Stimulated activated CD4-positive, alpha-beta T cell treated with anti-CD3 and anti-CD28 coated beads, Interleukin-15, amount 100 ng/mL, for 24 hours (primary cell): ENCODE measurements around the gene DHRS13.
"Not testable (repeated sequence)": the region's sequence is repeated elsewhere in the genome, so short reads cannot be mapped to it uniquely, and the experiment has no call there.

ENCODE experiments used
- DNase-seq: peaks from one replicate; pipeline ENCODE4 v3.0.0-alpha.2; 2020

The DHRS13 gene

DNA sequence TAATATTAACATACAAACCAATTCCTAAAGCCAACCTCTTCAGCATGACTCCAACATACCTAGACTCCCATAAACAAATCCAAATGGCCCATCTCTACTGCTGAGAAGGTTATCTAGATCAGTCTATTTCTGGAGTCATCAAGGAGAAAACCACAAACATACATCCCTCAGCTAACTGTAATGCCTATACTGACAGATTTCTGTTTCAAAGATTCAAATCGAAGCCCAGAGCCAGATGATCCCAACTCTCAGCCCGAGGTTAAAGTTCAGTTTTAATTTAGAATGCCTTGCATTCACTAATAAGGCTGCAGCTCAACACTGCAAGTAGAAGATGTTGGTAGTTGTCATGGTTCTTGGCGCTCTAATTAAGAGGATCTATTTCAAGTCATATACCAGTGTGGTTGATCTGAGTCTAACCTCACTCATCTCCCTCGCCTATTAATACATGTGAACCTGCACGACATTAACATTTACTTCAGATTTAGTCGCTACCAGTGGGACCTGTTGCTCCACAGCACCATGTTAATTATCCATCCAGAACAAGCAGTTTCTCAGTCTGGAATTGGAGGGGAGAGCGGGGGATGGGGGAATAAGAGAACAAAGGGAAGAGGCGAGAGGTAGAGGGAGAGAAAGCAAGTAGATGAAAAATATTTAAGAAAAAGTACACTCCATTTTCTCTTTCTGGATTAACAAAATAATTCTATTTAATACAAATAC is 33.0 kb upstream of the DHRS13 start:
- no peak for DNase-seq

DNA sequence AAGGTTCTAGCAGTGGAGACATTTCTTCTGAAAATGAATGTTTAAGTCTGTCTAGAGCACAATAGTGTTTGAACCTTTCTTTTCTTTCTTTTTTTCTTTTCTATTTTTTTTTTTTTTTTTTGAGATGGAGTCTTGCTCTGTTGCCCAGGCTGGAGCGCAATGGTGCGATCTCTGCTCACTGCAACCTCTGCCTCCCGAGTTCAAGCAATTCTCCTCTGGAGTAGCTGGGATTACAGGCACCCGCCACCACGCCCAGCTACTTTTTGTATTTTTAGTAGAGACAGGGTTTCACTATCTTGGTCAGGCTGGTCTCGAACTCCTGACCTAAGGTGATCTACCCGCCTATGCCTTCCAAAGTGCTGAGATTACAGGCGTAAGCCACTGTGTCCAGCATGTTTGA is 31.6 kb upstream of the DHRS13 start:
- DNase-seq, result not testable (repeated sequence)

DNA sequence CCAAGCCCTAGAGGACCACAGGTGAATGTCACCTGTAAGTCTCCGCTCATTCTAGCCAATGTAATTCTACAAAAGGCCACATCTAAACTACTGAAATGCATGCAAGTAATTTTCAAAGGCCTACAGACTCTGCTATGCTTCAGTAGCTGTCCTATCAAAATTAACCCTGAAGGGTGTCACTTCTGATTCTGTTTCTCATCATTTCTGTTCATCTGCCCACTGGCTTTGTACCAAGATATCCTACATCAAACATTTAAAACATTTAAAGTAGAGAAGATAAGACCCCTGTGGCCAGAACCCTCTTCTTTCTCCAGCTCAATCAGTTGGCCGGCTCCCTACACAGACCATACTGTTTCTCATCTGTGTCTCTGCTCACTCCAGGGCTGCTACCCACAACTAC is 26.9 kb upstream of the DHRS13 start:
- no peak for DNase-seq

DNA sequence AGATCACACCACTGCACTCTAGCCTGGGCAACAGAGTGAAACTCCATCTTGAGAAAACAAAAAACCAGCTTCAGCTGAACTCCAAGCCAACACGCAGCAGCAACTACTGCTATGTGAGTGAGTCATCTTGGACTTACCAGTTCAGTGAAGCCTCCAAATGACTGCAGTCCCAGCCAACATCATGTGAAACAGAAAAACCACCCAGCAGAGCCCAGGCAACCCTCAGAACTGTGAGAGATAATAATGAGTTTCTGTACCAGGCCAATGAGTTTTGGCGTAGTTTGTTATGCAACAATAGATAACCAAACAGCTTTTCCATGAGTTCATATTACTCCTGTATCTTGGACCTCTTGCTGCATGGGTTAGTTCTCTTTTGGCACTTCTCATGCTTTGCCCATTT is 25.2 kb upstream of the DHRS13 start:
- peak; percentile 42 for DNase-seq

DNA sequence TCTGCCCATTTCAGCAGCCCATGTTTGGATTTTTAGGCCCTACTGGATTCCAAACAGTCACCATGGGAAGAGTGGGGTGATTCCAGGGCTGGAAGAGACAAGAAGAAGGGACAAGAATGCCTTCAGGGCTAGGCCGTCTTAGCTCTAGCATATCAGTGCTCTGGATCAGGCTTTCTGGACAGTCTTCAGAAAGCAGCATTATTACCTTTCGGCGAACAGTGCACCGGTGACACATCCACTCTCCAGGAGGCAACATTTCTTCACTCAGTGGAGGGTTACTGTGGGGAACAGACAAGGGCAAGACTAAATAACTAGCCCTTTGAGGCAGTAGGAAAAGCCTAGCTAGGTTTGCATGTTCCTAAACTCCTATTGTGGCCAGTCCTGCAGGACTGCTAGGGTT is 23.9 kb upstream of the DHRS13 start:
- no peak for DNase-seq

DNA sequence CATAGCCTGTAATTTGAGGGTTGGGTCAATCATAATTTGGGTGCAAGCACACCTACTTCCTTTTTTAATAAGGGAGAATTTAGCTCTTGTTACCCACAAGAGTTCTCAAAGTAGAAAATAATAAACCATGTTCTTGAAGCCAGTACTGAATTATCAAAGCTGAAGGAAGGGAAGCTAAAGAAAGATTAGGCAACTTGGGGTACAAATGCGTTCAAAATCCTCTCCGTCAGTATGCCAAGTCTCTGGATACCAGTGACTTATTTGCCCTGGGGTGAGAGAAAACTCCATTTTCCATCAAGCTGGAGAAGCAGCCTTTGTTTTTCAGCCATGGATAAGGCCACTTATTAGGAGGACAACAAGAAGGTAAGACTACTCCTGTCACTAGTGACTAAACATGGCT is 23.5 kb upstream of the DHRS13 start:
- DNase-seq, result no peak

DNA sequence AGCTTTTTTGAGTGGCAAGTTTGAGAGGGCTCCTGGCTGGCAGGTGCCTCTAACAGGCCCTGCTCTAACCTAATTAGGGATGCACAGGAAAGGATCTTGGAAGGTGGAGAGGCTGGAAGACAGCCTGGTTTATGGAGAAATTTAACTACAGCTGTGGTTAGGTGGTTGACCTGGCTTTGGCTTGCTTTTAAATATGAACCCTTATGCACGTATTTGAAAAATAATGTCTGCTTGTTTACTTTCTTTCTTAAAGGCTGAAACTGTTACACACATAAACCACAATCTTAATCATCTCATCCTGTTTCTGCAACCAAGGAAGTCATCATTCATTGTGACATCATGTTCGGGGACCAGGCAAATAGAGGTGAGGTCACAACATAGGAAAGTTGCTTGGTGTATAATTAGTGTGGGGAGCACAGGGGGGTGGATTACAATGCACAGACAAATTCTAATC is 23.1 kb upstream of the DHRS13 start:
- DNase-seq, result peak; percentile 32

DNA sequence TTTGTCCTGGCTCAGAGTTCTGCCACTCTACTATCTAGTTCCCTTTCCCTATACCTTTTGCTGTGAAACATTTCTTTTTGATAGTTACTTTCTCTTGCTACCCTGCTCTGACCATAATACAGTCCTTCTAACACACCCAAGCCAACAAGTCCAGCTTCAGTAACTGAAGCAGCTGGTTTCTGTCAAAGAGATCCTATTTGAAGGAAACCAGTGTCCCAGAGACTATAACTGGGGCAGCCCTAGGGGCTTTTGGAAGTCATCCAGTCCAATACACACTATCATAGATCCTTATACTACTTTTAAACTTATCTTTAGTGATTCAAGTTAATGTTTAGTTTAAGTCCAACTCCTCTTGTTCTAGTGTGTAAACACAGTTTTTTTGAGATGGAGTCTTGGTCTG is 17.3 kb upstream of the DHRS13 start:
- DNase-seq, result no peak

DNA sequence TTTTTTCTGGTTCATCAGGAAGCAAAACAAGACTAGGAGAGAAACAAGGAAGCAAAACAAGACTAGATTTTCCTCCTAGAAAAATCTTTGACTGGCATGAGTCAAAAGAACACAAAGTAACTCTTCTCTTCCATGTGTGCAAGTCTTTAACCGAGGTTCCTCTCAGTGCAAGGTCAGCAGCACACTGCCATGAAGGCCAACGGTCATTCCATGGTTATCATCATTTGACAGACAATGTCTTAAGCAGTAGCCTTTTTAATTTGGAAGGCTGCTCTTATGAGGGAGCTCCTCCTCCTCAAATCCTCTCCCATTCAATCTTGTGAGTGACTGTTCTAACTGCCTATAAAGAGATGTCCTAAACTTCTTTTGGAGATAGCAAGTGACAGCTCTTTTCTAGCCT is 15.4 kb upstream of the DHRS13 start:
- no peak for DNase-seq

DNA sequence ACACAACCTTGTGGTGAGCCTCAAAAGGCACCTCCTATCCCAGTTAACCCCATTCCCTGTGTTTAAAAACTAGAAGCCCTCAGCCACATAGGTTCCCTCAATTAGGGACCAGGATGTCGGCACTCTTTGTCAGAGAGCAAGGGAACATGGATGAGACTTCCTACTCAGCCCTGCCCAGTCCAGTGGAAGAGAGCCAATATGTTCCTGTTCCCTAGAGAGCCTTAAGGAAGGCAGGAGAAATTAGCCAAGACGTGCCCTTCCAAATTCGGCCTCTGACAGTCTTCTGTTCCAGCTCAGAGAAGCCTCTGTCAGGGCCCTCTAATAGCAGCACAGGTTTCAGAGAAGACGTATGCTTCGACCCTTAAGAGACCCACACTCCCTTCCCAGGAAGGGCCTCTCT is 14.6 kb upstream of the DHRS13 start:
- no peak for DNase-seq

DNA sequence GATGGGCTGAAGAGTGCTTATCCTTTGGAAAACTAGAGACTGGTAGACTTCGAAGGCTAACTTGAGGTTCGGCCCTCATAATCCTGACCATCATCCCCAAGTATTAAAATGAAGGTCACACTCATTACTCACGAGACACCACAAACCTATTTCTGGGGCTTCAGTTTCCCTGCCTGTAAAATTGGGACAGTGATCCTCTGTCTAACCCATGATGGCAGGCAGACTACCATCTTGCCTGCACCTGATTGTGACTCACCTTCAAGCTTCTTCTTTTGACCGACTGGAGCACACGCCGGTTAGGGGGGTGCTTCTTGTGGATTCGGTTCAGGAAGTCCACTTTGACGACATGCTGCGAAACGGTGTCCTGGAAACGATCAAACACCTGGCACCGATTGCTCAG is 14.2 kb upstream of the DHRS13 start:
- no peak for DNase-seq

DNA sequence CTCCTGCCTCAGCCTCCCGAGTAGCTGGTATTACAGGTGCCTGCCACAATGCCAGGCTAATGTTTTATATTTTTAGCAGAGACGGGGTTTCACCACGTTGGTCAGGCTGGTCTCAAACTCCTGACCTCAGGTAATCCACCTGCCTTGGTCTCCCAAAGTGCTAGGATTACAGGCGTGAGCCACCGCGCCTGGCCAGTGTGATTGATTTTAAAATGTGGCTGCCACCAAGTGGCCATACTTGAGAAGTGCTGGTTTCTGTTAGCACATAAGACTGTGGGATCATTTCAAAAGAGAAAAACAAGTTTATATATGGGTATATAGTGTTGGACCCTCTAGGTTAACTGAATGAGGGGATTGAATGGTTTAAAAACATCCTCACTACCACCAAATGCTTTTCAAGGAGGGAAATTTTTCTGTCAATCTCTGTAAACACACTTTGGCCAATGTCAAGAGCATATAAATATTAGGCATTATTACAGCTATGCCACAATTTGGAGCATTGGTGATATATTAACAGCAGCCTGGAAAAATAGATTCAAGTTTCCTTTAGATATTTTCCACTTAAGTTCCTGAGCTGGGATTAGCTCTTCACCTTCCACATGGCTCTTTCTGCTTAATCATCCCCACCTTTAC is 13.5 kb upstream of the DHRS13 start:
- peak; percentile 53 for DNase-seq

DNA sequence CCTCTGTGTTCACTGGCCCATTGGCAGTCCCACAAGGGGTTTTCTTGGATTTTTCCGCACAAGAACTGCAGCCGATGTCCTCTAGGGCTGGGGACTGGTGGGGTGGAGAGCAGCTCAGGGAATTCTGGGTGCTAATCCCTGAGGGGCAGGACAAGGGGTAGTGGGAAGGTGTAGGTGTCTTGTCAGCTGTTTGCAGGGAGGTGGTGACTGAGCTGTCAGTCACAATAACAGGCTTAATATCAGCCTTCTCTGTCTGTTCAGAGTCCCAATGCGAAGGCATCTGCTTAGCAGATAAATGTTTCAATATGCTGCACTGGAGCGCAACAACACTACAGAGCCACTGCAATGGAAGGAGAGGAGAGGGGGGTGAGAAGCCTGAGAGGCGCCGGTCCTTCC is 10.1 kb upstream of the DHRS13 start:
- DNase-seq, result no peak

DNA sequence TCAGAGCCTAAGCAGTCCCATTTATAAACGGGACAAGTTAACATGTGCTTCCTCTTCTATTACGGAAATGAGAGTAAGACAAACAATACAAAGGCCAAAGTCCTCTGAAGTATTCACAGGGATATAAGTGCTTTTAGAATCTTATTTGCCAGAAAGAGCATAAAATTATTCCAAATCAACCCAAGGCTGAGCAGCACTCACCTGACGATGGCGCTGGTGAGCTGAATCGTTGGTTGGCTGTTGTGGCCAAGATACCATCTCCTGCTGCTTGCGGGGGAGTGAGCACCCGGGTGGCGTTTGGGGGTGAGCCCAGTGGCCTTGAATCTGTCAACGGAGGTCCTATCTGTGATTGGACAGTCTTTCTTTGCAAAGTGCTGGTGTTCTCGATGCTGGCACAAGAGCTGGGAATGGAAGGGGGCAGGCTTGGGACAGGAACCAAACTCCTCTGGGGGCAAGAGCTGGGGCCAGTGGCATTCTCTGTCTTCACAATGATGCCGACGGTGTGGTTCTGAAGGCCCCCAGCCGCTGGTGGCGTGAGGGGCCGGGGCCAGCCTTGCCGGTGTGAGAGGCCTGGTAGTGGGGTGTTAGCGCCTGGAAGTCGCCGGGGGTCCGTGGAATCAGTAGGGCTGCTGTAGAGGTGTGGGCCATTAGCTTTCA is 9.5 kb upstream of the DHRS13 start:
- no peak for DNase-seq

DNA sequence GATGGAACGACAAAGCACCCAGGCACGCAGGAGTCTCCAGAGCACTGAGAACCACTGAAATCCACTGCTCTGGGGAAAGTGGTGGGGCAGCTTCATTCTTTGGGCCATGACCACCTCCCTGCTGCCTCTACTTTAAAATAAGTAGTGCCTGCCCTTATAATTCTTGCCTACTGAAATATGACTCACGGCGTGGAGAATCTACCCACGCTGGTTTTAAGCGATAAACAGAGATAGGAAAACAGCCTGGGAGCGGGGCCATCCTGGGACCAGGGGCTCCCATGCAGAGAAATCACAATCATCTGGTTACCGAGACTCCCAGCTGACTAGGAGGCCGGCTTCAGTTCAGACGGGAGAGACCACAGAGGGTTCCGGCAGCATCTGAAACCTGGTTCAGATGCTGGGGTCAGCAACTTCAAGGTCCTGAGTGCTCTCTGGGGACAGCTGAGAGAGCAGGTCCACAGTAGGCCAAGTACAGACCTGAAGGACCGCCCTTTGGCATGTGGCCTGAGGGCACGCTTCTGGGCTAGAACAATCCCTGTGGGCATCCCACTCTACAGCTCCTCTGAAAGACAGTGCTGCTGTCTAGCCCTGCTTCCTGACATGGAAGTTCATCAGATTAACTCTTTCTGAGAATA is 8.6 kb upstream of the DHRS13 start:
- DNase-seq, result no peak

DNA sequence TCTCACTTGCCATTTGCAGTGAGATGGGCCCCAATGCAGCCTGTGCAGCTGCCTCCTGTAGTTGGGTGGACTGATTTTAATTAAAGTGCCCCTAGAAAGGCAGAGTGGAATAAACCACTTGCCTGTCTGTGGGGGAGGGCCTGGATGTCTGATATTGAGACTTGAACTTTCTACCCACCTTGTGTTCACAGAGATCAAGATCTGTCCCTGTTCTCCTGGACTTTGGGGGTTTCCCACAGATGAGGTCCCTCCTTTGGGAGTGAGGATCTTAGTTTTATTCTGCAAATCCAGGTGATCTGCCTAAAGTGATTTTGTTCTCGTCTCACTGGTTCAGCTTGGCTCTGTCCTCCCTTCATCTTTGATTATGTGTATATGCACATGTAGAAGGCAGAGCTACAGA is 7.7 kb upstream of the DHRS13 start:
- DNase-seq, result no peak

DNA sequence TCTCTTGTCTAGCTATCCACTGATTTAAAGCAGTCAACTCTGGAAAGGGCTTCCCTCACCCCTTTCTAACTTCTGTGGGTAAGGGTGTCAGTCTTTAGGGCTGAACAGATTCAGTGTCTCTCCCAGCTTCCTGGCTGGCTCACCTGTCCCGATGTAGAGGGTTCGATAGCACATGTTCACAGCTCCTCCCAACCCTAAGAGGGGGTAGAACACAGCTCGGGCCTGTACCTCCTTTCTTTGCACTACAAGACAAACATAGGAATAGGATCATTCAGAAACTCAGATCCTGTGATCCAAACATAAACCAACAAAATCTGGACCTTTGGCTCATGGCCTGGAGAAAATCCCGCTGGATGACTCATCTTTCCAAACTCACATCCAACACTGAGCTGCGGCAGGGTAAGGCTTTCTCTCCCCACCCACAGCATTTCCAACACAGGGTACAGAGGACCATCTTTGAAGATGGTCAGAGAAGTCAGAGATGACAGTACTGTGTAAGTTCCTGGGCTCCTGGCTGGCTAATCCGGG is 5.8 kb upstream of the DHRS13 start:
- no peak for DNase-seq

DNA sequence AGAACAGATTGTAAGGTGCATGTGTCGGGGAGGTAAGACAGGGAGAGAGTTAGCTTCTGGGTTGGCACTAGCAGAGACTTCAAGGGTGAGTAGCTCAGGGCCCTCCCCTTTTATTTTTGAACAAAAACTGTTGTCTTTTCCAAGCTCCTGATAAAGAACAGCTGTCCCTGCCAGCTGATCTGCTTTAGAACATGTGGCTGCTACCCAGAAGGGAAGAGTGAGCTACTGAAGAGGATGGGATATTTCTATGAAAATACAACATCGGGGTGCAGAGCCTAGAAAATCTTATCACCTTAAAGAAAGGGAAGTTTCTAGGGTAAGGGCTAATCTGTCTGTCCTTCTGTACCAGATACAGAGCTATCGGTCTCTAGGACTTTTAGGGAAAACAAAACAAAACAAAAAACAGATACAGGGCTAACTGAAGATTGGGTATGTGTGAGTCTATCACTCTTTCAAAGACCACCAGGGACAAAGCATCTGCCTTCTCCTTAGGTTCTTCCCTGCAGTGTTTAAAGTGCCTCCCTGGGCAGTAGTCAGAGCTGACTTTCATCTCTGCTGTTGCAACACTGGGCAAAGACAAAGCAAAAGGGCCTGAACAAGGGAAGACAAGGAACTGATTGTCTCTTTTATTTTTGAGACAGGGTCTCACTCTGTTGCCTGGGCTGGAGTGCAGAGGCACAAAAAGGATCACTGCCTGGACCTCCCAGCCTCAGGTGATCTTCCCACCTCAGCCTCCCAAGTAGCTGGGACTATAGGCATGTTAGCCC is 5.0 kb upstream of the DHRS13 start:
- no peak for DNase-seq

DNA sequence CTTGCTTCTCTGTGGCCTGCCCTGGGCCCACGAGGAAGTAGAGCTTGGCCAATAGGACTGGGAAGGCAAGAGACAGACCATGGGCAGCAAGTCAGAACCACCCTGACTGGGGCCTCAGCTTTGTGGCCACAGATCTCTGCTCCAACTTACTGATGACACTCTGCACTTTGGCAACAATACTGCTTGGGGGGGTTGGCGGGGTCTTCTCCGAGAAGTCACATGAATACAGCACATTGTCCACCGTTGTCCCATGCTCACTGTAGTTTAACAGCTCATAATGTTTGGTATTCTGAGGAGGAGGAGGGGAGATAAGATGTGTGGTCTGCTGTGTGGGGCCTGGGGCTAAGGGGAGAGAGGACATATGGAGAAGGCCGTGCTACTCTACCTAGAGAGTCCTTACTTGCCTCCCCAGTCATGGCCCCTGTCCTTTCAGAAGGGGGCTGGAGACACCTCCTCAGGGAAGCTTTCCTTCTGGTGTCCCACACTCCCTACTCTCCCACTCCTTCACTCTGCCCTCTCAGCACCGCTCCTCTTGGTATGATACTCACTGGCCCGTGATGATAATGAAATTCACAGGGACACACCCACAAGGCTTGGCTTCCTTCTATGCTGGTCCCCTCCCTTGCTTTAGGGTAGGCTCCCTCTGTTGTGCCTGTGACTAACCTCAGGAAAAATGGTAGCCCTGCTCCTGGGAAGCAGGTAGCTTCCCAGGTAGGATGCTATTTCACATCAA is 4.0 kb upstream of the DHRS13 start:
- no peak for DNase-seq

DNA sequence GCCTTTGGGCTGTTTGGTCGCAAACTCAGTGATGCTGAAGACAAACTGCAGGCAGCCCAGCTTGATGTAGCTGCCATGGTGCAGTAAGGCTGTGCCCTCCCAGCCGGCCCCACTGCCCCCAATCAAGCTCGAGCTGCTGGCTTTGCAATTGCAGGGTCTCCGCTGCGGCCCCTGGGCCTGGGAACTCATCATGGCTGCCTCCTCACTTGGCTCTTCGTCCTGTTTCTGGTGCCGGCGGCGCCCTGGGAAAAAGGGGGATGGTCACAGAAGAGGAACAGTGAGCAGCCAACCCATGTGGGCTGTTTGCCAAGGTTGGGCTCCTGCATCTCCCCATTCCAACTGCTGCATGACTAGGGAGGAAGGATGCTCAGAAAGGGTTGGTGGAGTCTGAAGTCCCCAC is 3.4 kb upstream of the DHRS13 start:
- no peak for DNase-seq

DNA sequence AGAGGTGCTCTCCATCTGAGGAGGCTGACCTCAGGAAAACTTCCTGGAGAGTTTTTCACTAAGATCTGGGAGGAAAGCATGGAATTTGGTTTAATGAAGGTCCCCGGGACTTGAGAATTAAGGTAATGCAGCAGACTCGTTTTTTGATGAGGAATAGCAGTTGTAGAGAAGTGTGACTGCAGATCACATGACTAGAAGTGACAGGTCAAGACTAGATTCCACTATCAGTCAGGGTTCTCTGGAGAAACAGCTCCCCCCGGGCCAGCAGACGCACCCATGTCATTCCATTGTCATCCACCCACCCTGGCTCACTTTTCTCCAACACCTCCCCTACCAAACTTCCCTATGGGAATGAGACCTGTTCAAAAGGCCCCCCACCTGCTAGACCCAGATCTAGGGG is 1.9 kb upstream of the DHRS13 start:
- no peak for DNase-seq

DNA sequence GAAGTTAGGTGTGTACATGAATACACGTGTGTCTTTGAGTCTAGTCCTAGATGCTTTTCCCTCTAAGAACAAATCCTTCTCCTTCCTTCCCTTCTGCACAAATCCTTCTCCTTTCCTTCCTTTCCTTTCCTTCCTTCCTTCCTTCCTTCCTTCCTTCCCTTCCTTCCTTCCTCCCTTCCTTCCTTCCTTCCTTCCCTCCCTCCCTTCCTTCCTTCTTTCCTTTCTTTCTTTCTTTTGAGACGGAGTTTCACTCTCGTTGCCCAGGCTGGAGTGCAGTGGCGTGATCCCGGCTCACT is 615 bp upstream of the DHRS13 start:
- DNase-seq, result not testable (repeated sequence)
